BE2C (cell line): ENCODE data around the gene ZNF469.
"Not testable (repeated sequence)": the region's sequence is repeated elsewhere in the genome, so short reads cannot be mapped to it uniquely, and the experiment has no call there.

Source experiments
- DNase-seq: peaks from one replicate; pipeline ENCODE4 v3.0.0-alpha.2; 2020
- H3K27me3 ChIP-seq: fragments of 250-450 bp; sonication (Bioruptor Pico); 2 replicates; pipeline ENCODE4 v1.5.1; 2020; ENCODE audit warnings: mild to moderate bottlenecking
- H3K36me3 ChIP-seq: fragments of 250-450 bp; sonication (Bioruptor Pico); 2 replicates; pipeline ENCODE4 v1.5.1; 2020; ENCODE audit warnings: mild to moderate bottlenecking
- H3K4me1 ChIP-seq: fragments of 250-450 bp; sonication (Bioruptor Pico); 2 replicates; pipeline ENCODE4 v1.5.1; 2020
- H3K4me3 ChIP-seq: 2 replicates; pipeline ENCODE4 v1.5.1; 2011; ENCODE audit warnings: low read depth, low read length
- H3K9me3 ChIP-seq: fragments of 250-450 bp; sonication (Bioruptor Pico); 2 replicates; pipeline ENCODE4 v1.5.1; 2020
- CTCF ChIP-seq: IDR thresholded peaks from 2 replicates; pipeline ENCODE4 v1.5.1; 2012; ENCODE audit warnings: mild to moderate bottlenecking, low read depth, low read length

Gene ZNF469

GRCh38 chr16:88407807-88408206, 25.0 kb downstream of the ZNF469 start:
- Histone ChIP-seq H3K27me3 (no peaks in the 10 kb centered on the region), H3K9me3 (no peaks in the 10 kb centered on the region), H3K4me3 (no peak overlapping the region), H3K4me1 (no peaks in the 10 kb centered on the region; the same call in 1 of the 2 replicates), H3K36me3 (no peaks in the 10 kb centered on the region)
- DNase-seq = no peak
- TF ChIP-seq CTCF = no peak

GRCh38 chr16:88408561-88409142, 25.9 kb downstream of the ZNF469 start:
- Histone ChIP-seq H3K27me3 (no peaks in the 10 kb centered on the region), H3K9me3 (no peaks in the 10 kb centered on the region), H3K4me1 (no peaks in the 10 kb centered on the region; the same call in 1 of the 2 replicates), H3K36me3 (no peaks in the 10 kb centered on the region), H3K4me3 (no peak overlapping the region)
- TF ChIP-seq CTCF = no peak
- no peak for DNase-seq

GRCh38 chr16:88409296-88410065, 26.7 kb downstream of the ZNF469 start:
- no peak overlapping the region for H3K4me3 ChIP-seq
- no peaks in the 10 kb centered on the region for H3K9me3 ChIP-seq
- no peak for TF ChIP-seq CTCF
- H3K36me3 ChIP-seq = no peaks in the 10 kb centered on the region
- no peaks in the 10 kb centered on the region; the same call in 1 of the 2 replicates for H3K4me1 ChIP-seq
- no peaks in the 10 kb centered on the region for H3K27me3 ChIP-seq
- no peak for DNase-seq

- not testable (repeated sequence) for H3K4me1 ChIP-seq, H3K27me3 ChIP-seq, DNase-seq, H3K4me3 ChIP-seq, H3K36me3 ChIP-seq, H3K9me3 ChIP-seq
Observed at GRCh38 chr16:88410297-88410968, 27.7 kb downstream of the ZNF469 start.

- no peak for DNase-seq
- no peaks in the 10 kb centered on the region for H3K4me1 ChIP-seq
- H3K27me3 ChIP-seq = no peaks in the 10 kb centered on the region
- no peak overlapping the region for H3K4me3 ChIP-seq
- TF ChIP-seq CTCF = no peak
- H3K9me3 ChIP-seq = no peaks in the 10 kb centered on the region
- H3K36me3 ChIP-seq = no peaks in the 10 kb centered on the region
Observed at GRCh38 chr16:88411951-88412576, 29.3 kb downstream of the ZNF469 start.

GRCh38 chr16:88412766-88413165, 30.0 kb downstream of the ZNF469 start:
- Histone ChIP-seq H3K27me3 (no peaks in the 10 kb centered on the region), H3K4me1 (no peaks in the 10 kb centered on the region), H3K9me3 (no peaks in the 10 kb centered on the region), H3K36me3 (no peaks in the 10 kb centered on the region), H3K4me3 (no peak overlapping the region)
- no peak for TF ChIP-seq CTCF
- DNase-seq = no peak
